Omental fat pad (tissue), 4 donors: ENCODE data around the gene ARMC7. TPM values are rescaled to one million over a fixed set of nuclear protein-coding genes. Genes with fewer than 3 reads are reported as not detected.

ENCODE experiments used
- ATAC-seq: fragments of 150-250 bp; one replicate; pipeline ENCODE4 v1.9.1; 2016; ENCODE audit warnings: mild to moderate bottlenecking, moderate library complexity; ENCODE audit not compliant: low FRiP score
- DNase-seq: peaks from one replicate; pipeline ENCODE4 v3.0.0-alpha.2; 2019; ENCODE audit warnings: low spot score
- CTCF ChIP-seq, 3 donors: fragments of 450-650 bp; IDR thresholded peaks; one replicate each; pipeline ENCODE4 v1.5.1; 2016 to 2017; ENCODE audit warnings: antibody characterized with exemption in 3 of 3, mild to moderate bottlenecking in 3 of 3, moderate library complexity in 2 of 3
- total RNA-seq, 4 donors: library from RNA; depleted of rRNA; stranded (reverse); fragments of >200 nt; gene quantifications; one replicate each; pipeline ENCODE4 v1.1.0, GENCODE V29; 2016

ARMC7 gene
- total RNA-seq, 4 donors from 2014 or later: 3.1 to 7.7 (median 4.9) TPM

- TF ChIP-seq CTCF (IDR thresholded peaks at IDR 0.05): peak in 2 of 3 donors; percentile 59 to 87
Measured at GRCh38 chr17:75113798-75114551, 4.2 kb downstream of the ARMC7 start.

GRCh38 chr17:75114552-75115314 lies 5.0 kb downstream of the ARMC7 start:
- DNase-seq: no peak
- TF ChIP-seq CTCF (IDR thresholded peaks at IDR 0.05): no peak
- ATAC-seq: no peak

More at GRCh38 chr17:75113798-75114551, 4.2 kb downstream of the ARMC7 start:
- ATAC-seq (peak; percentile 68), DNase-seq (peak; percentile 91)

GRCh38 chr17:75115555-75115954 lies 5.8 kb downstream of the ARMC7 start:
- TF ChIP-seq CTCF (IDR thresholded peaks at IDR 0.05): no peak
- DNase-seq: no peak
- no peak for ATAC-seq

GRCh38 chr17:75116737-75117136 lies 7.0 kb downstream of the ARMC7 start:
- DNase-seq (no peak), ATAC-seq (no peak)
- no peak for TF ChIP-seq CTCF (IDR thresholded peaks at IDR 0.05)

- DNase-seq: no peak
- no peak for ATAC-seq
- no peak for TF ChIP-seq CTCF (IDR thresholded peaks at IDR 0.05)
Measured at GRCh38 chr17:75118307-75118706, 8.5 kb downstream of the ARMC7 start.

- DNase-seq (peak; percentile 67), ATAC-seq (peak; percentile 95)
- TF ChIP-seq CTCF (IDR thresholded peaks at IDR 0.05): no peak
Measured at GRCh38 chr17:75124041-75124818, 14.5 kb downstream of the ARMC7 start.
